Measurements from ENCODE around the gene ARPC2.
A peak's percentile ranks its signal among the peaks of the same experiment; 100 is the strongest.

Gene ARPC2

GRCh38 chr2:218226903-218227302, 9.9 kb downstream of the ARPC2 start:
- no peak for ATAC-seq
- H3K4me3 Mint-ChIP-seq: peak overlapping the region; percentile 21
- DNase-seq: no peak
- no peaks in the 10 kb centered on the region for H3K9me3 Mint-ChIP-seq
- no peaks in the 10 kb centered on the region for H3K27me3 Mint-ChIP-seq
- H3K4me1 Mint-ChIP-seq: peaks cover 96% of the 10 kb centered on the region
- peak overlapping the region; percentile 93 for H3K27ac Mint-ChIP-seq
- peaks cover 91% of the 10 kb centered on the region for H3K36me3 Mint-ChIP-seq (ENCODE audit: low read depth)

GRCh38 chr2:218228366-218229090, 11.5 kb downstream of the ARPC2 start:
- Mint-ChIP-seq H3K4me1 (peaks cover 84% of the 10 kb centered on the region), H3K27ac (peak overlapping the region; percentile 93), H3K9me3 (no peaks in the 10 kb centered on the region), H3K27me3 (no peaks in the 10 kb centered on the region), H3K36me3 (ENCODE audit: low read depth) (peaks cover 90% of the 10 kb centered on the region), H3K4me3 (peak overlapping the region; percentile 61)
- DNase-seq (no peak), ATAC-seq (no peak)

GRCh38 chr2:218229239-218229638, 12.2 kb downstream of the ARPC2 start:
- H3K27me3 Mint-ChIP-seq: no peaks in the 10 kb centered on the region
- peaks cover 90% of the 10 kb centered on the region for H3K36me3 Mint-ChIP-seq (ENCODE audit: low read depth)
- H3K9me3 Mint-ChIP-seq: no peaks in the 10 kb centered on the region
- ATAC-seq: peak; percentile 81
- H3K4me3 Mint-ChIP-seq: peak overlapping the region; percentile 61
- peak overlapping the region; percentile 93 for H3K27ac Mint-ChIP-seq
- DNase-seq: peak; percentile 26
- H3K4me1 Mint-ChIP-seq: peaks cover 83% of the 10 kb centered on the region

GRCh38 chr2:218229851-218230250, 12.9 kb downstream of the ARPC2 start:
- peaks cover 80% of the 10 kb centered on the region for H3K4me1 Mint-ChIP-seq
- H3K36me3 Mint-ChIP-seq (ENCODE audit: low read depth): peaks cover 89% of the 10 kb centered on the region
- H3K27ac Mint-ChIP-seq: peak overlapping the region; percentile 82
- H3K4me3 Mint-ChIP-seq: peak overlapping the region; percentile 58
- no peaks in the 10 kb centered on the region for H3K9me3 Mint-ChIP-seq
- ATAC-seq: no peak
- no peak for DNase-seq
- H3K27me3 Mint-ChIP-seq: no peaks in the 10 kb centered on the region

GRCh38 chr2:218230882-218231281, 13.9 kb downstream of the ARPC2 start:
- H3K27ac Mint-ChIP-seq: peak overlapping the region; percentile 82
- DNase-seq (peak; percentile 30), ATAC-seq (peak; percentile 90)
- H3K36me3 Mint-ChIP-seq (ENCODE audit: low read depth): peaks cover 88% of the 10 kb centered on the region
- no peaks in the 10 kb centered on the region for H3K9me3 Mint-ChIP-seq
- H3K4me1 Mint-ChIP-seq: peaks cover 72% of the 10 kb centered on the region
- H3K27me3 Mint-ChIP-seq: no peaks in the 10 kb centered on the region
- H3K4me3 Mint-ChIP-seq: peak overlapping the region; percentile 58

GRCh38 chr2:218233543-218233942, 16.6 kb downstream of the ARPC2 start:
- no peak for DNase-seq
- peaks cover 46% of the 10 kb centered on the region for H3K4me1 Mint-ChIP-seq
- ATAC-seq: no peak
- H3K36me3 Mint-ChIP-seq (ENCODE audit: low read depth): peaks cover 78% of the 10 kb centered on the region
- H3K9me3 Mint-ChIP-seq: no peaks in the 10 kb centered on the region
- H3K4me3 Mint-ChIP-seq: no peak overlapping the region
- H3K27me3 Mint-ChIP-seq: no peaks in the 10 kb centered on the region
- peak overlapping the region; percentile 65 for H3K27ac Mint-ChIP-seq

GRCh38 chr2:218234521-218234920, 17.5 kb downstream of the ARPC2 start:
- H3K27me3 Mint-ChIP-seq: no peaks in the 10 kb centered on the region
- H3K4me3 Mint-ChIP-seq: no peak overlapping the region
- no peak for DNase-seq
- peak overlapping the region; percentile 74 for H3K27ac Mint-ChIP-seq
- no peaks in the 10 kb centered on the region for H3K9me3 Mint-ChIP-seq
- peaks cover 37% of the 10 kb centered on the region for H3K4me1 Mint-ChIP-seq
- peaks cover 79% of the 10 kb centered on the region for H3K36me3 Mint-ChIP-seq (ENCODE audit: low read depth)
- no peak for ATAC-seq

- peak overlapping the region; percentile 74 for H3K27ac Mint-ChIP-seq
- H3K36me3 Mint-ChIP-seq (ENCODE audit: low read depth): peaks cover 78% of the 10 kb centered on the region
- H3K4me3 Mint-ChIP-seq: no peak overlapping the region
- DNase-seq (no peak), ATAC-seq (no peak)
- no peaks in the 10 kb centered on the region for H3K27me3 Mint-ChIP-seq
- peaks cover 32% of the 10 kb centered on the region for H3K4me1 Mint-ChIP-seq
- no peaks in the 10 kb centered on the region for H3K9me3 Mint-ChIP-seq
Measured at GRCh38 chr2:218235017-218235416, 18.0 kb downstream of the ARPC2 start.

- Mint-ChIP-seq H3K27me3 (no peaks in the 10 kb centered on the region), H3K9me3 (no peaks in the 10 kb centered on the region), H3K27ac (no peak overlapping the region), H3K4me1 (peaks cover 19% of the 10 kb centered on the region), H3K4me3 (no peak overlapping the region), H3K36me3 (ENCODE audit: low read depth) (peaks cover 76% of the 10 kb centered on the region)
- DNase-seq: no peak
- ATAC-seq: no peak
Measured at GRCh38 chr2:218236829-218237228, 19.8 kb downstream of the ARPC2 start.

GRCh38 chr2:218238887-218239286, 21.9 kb downstream of the ARPC2 start:
- ATAC-seq (no peak), DNase-seq (no peak)
- Mint-ChIP-seq H3K27ac (peak overlapping the region; percentile 60), H3K9me3 (no peaks in the 10 kb centered on the region), H3K27me3 (no peaks in the 10 kb centered on the region), H3K4me3 (no peak overlapping the region), H3K36me3 (ENCODE audit: low read depth) (peaks cover 73% of the 10 kb centered on the region), H3K4me1 (peaks cover 31% of the 10 kb centered on the region)

- ATAC-seq: no peak
- DNase-seq: no peak
- H3K4me1 Mint-ChIP-seq: peaks cover 41% of the 10 kb centered on the region
- no peaks in the 10 kb centered on the region for H3K9me3 Mint-ChIP-seq
- H3K27ac Mint-ChIP-seq: peak overlapping the region; percentile 73
- H3K4me3 Mint-ChIP-seq: no peak overlapping the region
- peaks cover 72% of the 10 kb centered on the region for H3K36me3 Mint-ChIP-seq (ENCODE audit: low read depth)
- no peaks in the 10 kb centered on the region for H3K27me3 Mint-ChIP-seq
Measured at GRCh38 chr2:218244204-218244603, 27.2 kb downstream of the ARPC2 start.

- Mint-ChIP-seq H3K4me1 (peaks cover 41% of the 10 kb centered on the region), H3K9me3 (no peaks in the 10 kb centered on the region), H3K36me3 (ENCODE audit: low read depth) (peaks cover 73% of the 10 kb centered on the region), H3K27me3 (no peaks in the 10 kb centered on the region), H3K27ac (peak overlapping the region; percentile 73), H3K4me3 (no peak overlapping the region)
- DNase-seq (no peak), ATAC-seq (no peak)
Measured at GRCh38 chr2:218244665-218245064, 27.7 kb downstream of the ARPC2 start.

GRCh38 chr2:218245214-218245613, 28.2 kb downstream of the ARPC2 start:
- ATAC-seq (peak; percentile 88), DNase-seq (no peak)
- Mint-ChIP-seq H3K27me3 (no peaks in the 10 kb centered on the region), H3K27ac (peak overlapping the region; percentile 73), H3K9me3 (no peaks in the 10 kb centered on the region), H3K36me3 (ENCODE audit: low read depth) (peaks cover 73% of the 10 kb centered on the region), H3K4me1 (peaks cover 43% of the 10 kb centered on the region), H3K4me3 (no peak overlapping the region)

- H3K4me1 Mint-ChIP-seq: peaks cover 26% of the 10 kb centered on the region
- ATAC-seq (no peak), DNase-seq (no peak)
- H3K9me3 Mint-ChIP-seq: no peaks in the 10 kb centered on the region
- H3K27ac Mint-ChIP-seq: peak overlapping the region; percentile 73
- no peaks in the 10 kb centered on the region for H3K27me3 Mint-ChIP-seq
- H3K36me3 Mint-ChIP-seq (ENCODE audit: low read depth): peaks cover 63% of the 10 kb centered on the region
- no peak overlapping the region for H3K4me3 Mint-ChIP-seq
Measured at GRCh38 chr2:218249691-218250090, 32.7 kb downstream of the ARPC2 start.

- peak overlapping the region; percentile 27 for H3K27ac Mint-ChIP-seq
- ATAC-seq: peak; percentile 34
- no peak overlapping the region for H3K4me3 Mint-ChIP-seq
- no peaks in the 10 kb centered on the region for H3K27me3 Mint-ChIP-seq
- no peak for DNase-seq
- H3K9me3 Mint-ChIP-seq: no peaks in the 10 kb centered on the region
- peaks cover 59% of the 10 kb centered on the region for H3K36me3 Mint-ChIP-seq (ENCODE audit: low read depth)
- peaks cover 41% of the 10 kb centered on the region for H3K4me1 Mint-ChIP-seq
Measured at GRCh38 chr2:218252509-218253231, 35.7 kb downstream of the ARPC2 start.
